Measurements from ENCODE around the gene POLR1A. TPM values are rescaled to one million over a fixed set of nuclear protein-coding genes. Genes with fewer than 3 reads are reported as not detected.

POLR1A gene
- total RNA-seq, 1 donor: 17.4 TPM

DNA sequence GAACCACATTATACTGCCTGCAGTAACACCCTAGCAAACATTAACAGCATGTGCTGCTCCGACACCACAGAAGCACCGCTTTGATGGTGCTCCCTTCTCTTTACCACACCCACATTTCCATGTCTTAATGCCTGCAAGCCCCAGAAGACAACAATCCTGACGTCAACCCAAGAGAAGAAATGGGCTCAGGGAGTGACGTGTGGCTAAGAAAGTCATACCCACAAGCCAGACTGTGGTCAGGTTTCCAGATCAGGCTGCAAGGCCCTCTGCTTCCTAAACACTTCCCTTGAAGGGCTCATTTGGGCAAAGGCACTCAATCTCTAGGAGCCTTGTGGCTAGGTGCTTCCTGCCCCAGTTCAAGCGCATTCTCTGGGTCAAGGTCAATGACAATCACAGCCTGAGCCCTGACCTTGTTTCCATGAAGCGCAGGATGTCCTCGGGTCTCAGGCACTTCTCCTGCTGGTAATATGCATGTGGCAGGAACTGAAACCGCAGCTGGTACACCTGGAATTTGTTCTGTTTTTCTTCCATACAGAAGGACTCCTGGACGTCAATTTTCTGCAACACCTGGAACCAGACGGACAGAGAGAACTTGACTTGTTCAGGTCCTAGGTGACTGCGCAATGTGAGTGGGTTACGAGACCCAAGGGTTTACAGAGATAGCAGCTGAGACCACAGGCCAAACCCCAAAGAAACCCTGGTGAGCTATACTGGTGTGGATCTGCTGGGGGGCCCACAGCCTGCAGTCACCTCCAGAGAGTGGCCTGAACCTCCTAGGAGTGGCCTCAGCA, 67.2 kb downstream of the POLR1A start:
- peak; percentile 92 for DNase-seq (ENCODE audit: insufficient read length, low spot score, missing footprints)

DNA sequence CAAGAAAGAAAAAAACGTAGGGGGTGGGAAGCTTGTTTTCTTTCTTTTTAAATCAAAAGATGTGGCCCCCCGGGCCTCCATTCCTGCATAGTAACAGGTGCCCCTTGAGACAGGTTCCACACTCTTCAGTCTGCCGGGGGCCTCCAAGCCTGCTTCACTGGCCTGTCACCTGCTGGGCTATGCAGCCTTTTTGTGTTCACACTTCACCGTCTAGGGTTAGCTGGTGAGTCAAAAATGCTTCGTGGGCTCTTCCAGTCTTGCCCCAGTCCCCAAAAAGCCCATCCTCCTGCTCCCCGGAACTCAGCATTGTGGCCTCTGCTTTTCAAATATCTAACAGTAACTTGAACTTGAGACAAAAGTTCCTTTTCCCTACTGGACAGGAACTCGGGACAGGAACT, 67.9 kb downstream of the POLR1A start:
- peaks cover 67% of the 10 kb centered on the region for H3K36me3 ChIP-seq (ENCODE audit: insufficient read depth, low read length)
- no peaks in the 10 kb centered on the region for H4K20me1 ChIP-seq (ENCODE audit: insufficient read depth, low read length)
- H3K79me2 ChIP-seq (ENCODE audit: insufficient read depth, low read length): no peaks in the 10 kb centered on the region
- peak overlapping the region; percentile 93 for H3K27ac ChIP-seq (ENCODE audit: low read depth, low read length)
- peaks cover 38% of the 10 kb centered on the region for H3K4me1 ChIP-seq (ENCODE audit: insufficient read depth, low read length)
- no peak overlapping the region for H3K4me3 ChIP-seq (ENCODE audit: insufficient read depth, low read length)
- no peak overlapping the region for H2AFZ ChIP-seq (ENCODE audit: low read length)
- no peaks in the 10 kb centered on the region for H3K9me3 ChIP-seq (ENCODE audit: low read depth, low read length)
- no peak for DNase-seq (ENCODE audit: insufficient read length, low spot score, missing footprints)
- peak overlapping the region; percentile 36 for H3K4me2 ChIP-seq (ENCODE audit: insufficient read depth, low read length)
- no peaks in the 10 kb centered on the region for H3K27me3 ChIP-seq (ENCODE audit: insufficient read depth, low read length)
- TF ChIP-seq, protein P1, sequence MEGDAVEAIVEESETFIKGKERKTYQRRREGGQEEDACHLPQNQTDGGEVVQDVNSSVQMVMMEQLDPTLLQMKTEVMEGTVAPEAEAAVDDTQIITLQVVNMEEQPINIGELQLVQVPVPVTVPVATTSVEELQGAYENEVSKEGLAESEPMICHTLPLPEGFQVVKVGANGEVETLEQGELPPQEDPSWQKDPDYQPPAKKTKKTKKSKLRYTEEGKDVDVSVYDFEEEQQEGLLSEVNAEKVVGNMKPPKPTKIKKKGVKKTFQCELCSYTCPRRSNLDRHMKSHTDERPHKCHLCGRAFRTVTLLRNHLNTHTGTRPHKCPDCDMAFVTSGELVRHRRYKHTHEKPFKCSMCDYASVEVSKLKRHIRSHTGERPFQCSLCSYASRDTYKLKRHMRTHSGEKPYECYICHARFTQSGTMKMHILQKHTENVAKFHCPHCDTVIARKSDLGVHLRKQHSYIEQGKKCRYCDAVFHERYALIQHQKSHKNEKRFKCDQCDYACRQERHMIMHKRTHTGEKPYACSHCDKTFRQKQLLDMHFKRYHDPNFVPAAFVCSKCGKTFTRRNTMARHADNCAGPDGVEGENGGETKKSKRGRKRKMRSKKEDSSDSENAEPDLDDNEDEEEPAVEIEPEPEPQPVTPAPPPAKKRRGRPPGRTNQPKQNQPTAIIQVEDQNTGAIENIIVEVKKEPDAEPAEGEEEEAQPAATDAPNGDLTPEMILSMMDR (IDR thresholded peaks at IDR 0.05; ENCODE audit: extremely low read depth, low read depth, low read length): no peak

More for the DNA sequence above, 67.2 kb downstream of the POLR1A start:
- Histone ChIP-seq H4K20me1 (ENCODE audit: insufficient read depth, low read length) (no peaks in the 10 kb centered on the region), H3K27ac (ENCODE audit: low read depth, low read length) (peak overlapping the region; percentile 93), H3K4me2 (ENCODE audit: insufficient read depth, low read length) (peak overlapping the region; percentile 36), H3K36me3 (ENCODE audit: insufficient read depth, low read length) (peaks cover 67% of the 10 kb centered on the region), H3K79me2 (ENCODE audit: insufficient read depth, low read length) (no peaks in the 10 kb centered on the region), H3K4me3 (ENCODE audit: insufficient read depth, low read length) (no peak overlapping the region), H3K27me3 (ENCODE audit: insufficient read depth, low read length) (no peaks in the 10 kb centered on the region), H2AFZ (ENCODE audit: low read length) (no peak overlapping the region), H3K4me1 (ENCODE audit: insufficient read depth, low read length) (peaks cover 38% of the 10 kb centered on the region), H3K9me3 (ENCODE audit: low read depth, low read length) (no peaks in the 10 kb centered on the region)
- TF ChIP-seq, protein P1 (IDR thresholded peaks at IDR 0.05; ENCODE audit: extremely low read depth, low read depth, low read length): no peak

DNA sequence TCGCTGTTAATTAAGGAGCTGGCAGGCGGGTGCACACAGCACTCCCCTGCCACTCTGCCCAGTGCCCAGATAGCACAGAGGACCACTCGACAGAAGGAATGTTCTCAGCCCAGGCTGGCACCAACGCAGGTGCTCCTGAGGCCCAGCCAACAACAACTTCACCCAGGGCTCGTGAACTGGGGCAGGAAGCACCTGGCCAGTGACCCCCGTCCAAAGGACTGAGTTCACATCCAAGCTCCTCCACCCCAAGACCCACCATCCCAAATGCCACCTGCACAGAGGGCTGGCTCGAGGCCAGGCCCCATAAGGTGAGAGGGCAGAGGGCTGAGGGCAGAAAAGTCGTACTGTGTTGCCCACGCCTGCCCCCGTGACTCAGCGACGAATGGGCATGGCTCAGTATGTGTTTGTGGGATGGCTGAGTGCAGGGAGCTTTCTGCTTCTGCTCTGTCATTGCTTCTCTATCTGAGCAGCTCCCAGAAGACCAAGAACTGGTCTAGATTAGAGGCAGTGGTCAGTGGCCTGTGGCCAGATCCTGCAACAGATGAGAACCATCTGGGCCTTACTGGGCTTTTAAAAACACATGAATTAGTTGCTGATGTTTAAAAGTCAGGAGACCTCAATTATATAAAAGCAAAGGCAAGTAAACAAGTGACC, 68.4 kb downstream of the POLR1A start:
- Histone ChIP-seq H3K4me1 (ENCODE audit: insufficient read depth, low read length) (peaks cover 38% of the 10 kb centered on the region), H3K4me2 (ENCODE audit: insufficient read depth, low read length) (peak overlapping the region; percentile 36), H2AFZ (ENCODE audit: low read length) (no peak overlapping the region), H3K4me3 (ENCODE audit: insufficient read depth, low read length) (no peak overlapping the region), H3K9me3 (ENCODE audit: low read depth, low read length) (no peaks in the 10 kb centered on the region), H3K27me3 (ENCODE audit: insufficient read depth, low read length) (no peaks in the 10 kb centered on the region), H3K27ac (ENCODE audit: low read depth, low read length) (peak overlapping the region; percentile 93), H3K79me2 (ENCODE audit: insufficient read depth, low read length) (no peaks in the 10 kb centered on the region), H3K36me3 (ENCODE audit: insufficient read depth, low read length) (peaks cover 67% of the 10 kb centered on the region), H4K20me1 (ENCODE audit: insufficient read depth, low read length) (no peaks in the 10 kb centered on the region)
- TF ChIP-seq, protein P1 (IDR thresholded peaks at IDR 0.05; ENCODE audit: extremely low read depth, low read depth, low read length): no peak
- DNase-seq (ENCODE audit: insufficient read length, low spot score, missing footprints): peak; percentile 98

GRCh38 chr2:86036669-86037138, 69.0 kb downstream of the POLR1A start:
- Histone ChIP-seq H3K4me3 (ENCODE audit: insufficient read depth, low read length) (no peak overlapping the region), H3K27me3 (ENCODE audit: insufficient read depth, low read length) (no peaks in the 10 kb centered on the region), H3K9me3 (ENCODE audit: low read depth, low read length) (no peaks in the 10 kb centered on the region), H2AFZ (ENCODE audit: low read length) (no peak overlapping the region), H3K27ac (ENCODE audit: low read depth, low read length) (peak overlapping the region; percentile 93), H3K4me1 (ENCODE audit: insufficient read depth, low read length) (peaks cover 38% of the 10 kb centered on the region), H3K79me2 (ENCODE audit: insufficient read depth, low read length) (no peaks in the 10 kb centered on the region), H3K4me2 (ENCODE audit: insufficient read depth, low read length) (peak overlapping the region; percentile 16), H3K36me3 (ENCODE audit: insufficient read depth, low read length) (peaks cover 67% of the 10 kb centered on the region), H4K20me1 (ENCODE audit: insufficient read depth, low read length) (no peaks in the 10 kb centered on the region)
- DNase-seq (ENCODE audit: insufficient read length, low spot score, missing footprints): no peak
- TF ChIP-seq, protein P1 (IDR thresholded peaks at IDR 0.05; ENCODE audit: extremely low read depth, low read depth, low read length): peak; percentile 1
